ENCODE results near the gene DOK4.

The DOK4 gene

DNA sequence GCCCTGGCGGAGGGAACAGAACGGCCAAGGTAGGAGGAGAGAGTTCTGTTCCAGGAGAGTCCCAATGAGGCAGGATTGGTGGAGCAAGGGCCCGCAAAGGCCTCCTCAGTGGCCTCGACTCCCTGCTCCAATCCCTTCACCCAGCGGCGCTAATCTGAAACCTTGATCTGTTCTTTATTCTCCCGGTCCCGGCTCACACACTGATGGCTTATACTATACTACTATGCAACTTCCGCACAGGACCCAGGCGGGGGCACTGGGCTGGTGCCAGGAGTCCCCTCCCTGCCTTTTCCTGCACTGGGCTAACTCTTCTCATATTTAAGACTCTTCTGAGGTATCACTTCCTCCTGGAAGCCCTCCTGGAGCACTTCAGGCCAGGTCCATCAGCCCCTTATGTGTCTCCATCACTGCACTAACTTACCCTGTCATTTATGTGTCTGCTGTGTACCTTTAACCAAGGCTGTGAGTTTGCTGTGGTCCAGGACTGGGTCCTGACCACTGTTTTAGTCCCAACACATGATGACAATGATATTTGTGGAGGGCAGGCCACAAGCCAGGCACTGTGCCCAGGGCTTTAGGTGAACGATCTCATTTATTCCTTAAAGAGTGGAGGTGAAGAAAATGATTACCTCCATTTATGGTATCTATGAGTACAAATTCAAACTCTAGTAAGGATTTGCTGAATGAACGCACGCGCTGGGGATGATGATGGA is 43.3 kb upstream of the DOK4 start:
- DNase-seq (ENCODE audit: low spot score in 2 of 2) (no peak), ATAC-seq (replicated peaks; ENCODE audit: extremely low read depth, poor library complexity, severe bottlenecking) (no peak)
- peak overlapping the region; percentile 94 for H3K27ac Mint-ChIP-seq (ENCODE audit: low read depth)
- H3K9me3 Mint-ChIP-seq: no peaks in the 10 kb centered on the region
- peaks cover 58% of the 10 kb centered on the region for H3K4me1 Mint-ChIP-seq
- no peaks in the 10 kb centered on the region for H3K27me3 Mint-ChIP-seq
- peak overlapping the region; percentile 75 for H3K4me3 Mint-ChIP-seq
- peaks cover 9% of the 10 kb centered on the region for H3K36me3 Mint-ChIP-seq (ENCODE audit: insufficient read depth)

DNA sequence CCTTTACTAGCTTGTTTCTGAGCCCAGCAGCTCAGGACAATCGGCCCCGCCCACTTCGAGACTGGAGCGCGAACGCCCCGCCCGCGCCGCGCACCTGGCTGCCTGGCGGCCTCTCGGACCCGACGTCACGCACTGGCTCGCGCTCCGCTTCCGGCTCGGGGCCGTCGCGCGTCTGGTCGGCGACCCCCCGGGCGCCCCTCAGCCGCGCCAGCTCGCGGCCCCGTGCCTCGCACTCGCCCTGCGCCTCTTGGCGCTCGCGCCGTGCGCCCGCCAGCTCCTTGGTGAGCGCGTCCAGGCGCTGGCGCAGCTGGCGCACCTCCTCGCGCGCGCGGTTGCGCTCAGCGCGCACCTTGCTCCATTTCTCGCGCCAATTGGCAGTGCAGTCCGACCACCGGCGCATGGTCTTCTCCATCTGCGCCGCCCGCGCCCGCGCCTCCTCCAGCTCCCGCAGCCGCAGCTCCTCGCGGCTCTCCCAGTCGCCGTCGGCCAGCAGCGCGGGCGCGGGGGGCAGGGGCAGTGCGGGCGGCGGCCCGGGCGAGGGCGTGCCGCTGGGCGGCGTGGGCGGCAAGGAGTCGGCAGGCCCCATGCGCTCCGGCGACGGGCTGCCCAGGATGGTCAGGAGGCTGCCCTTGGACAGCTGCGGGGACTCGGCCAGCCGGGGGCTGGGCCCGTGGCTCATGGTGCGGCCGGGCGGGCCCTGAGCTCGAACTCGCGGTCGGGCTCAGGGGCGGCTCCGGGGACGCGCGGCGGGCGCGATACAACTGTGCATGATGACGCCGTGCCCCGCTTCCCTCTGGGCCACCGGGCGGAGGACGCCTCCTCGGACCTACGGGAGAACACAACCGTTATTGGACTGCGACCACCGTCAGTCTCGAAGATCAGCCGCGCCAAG is 42.5 kb upstream of the DOK4 start:
- peaks cover 50% of the 10 kb centered on the region for H3K4me1 Mint-ChIP-seq
- peak overlapping the region; percentile 94 for H3K27ac Mint-ChIP-seq (ENCODE audit: low read depth)
- no peaks in the 10 kb centered on the region for H3K27me3 Mint-ChIP-seq
- DNase-seq (ENCODE audit: low spot score in 2 of 2) (no peak), ATAC-seq (replicated peaks; ENCODE audit: extremely low read depth, poor library complexity, severe bottlenecking) (no peak)
- peaks cover 9% of the 10 kb centered on the region for H3K36me3 Mint-ChIP-seq (ENCODE audit: insufficient read depth)
- H3K4me3 Mint-ChIP-seq: no peak overlapping the region
- no peaks in the 10 kb centered on the region for H3K9me3 Mint-ChIP-seq

GRCh38 chr16:57527610-57528360 is 41.5 kb upstream of the DOK4 start:
- Mint-ChIP-seq H3K27ac (ENCODE audit: low read depth) (no peak overlapping the region), H3K4me1 (peaks cover 41% of the 10 kb centered on the region), H3K4me3 (no peak overlapping the region)

GRCh38 chr16:57527027-57527426 is 40.7 kb upstream of the DOK4 start:
- H3K27ac Mint-ChIP-seq (ENCODE audit: low read depth): no peak overlapping the region
- H3K4me1 Mint-ChIP-seq: peaks cover 34% of the 10 kb centered on the region
- no peak overlapping the region for H3K4me3 Mint-ChIP-seq
- no peaks in the 10 kb centered on the region for H3K9me3 Mint-ChIP-seq
- ATAC-seq (replicated peaks; ENCODE audit: extremely low read depth, poor library complexity, severe bottlenecking): no peak
- H3K36me3 Mint-ChIP-seq (ENCODE audit: insufficient read depth): peaks cover 7% of the 10 kb centered on the region
- no peaks in the 10 kb centered on the region for H3K27me3 Mint-ChIP-seq
- no peak for DNase-seq (ENCODE audit: low spot score in 2 of 2)

More at GRCh38 chr16:57527610-57528360, 41.5 kb upstream of the DOK4 start:
- Mint-ChIP-seq H3K27me3 (no peaks in the 10 kb centered on the region), H3K9me3 (no peaks in the 10 kb centered on the region), H3K36me3 (ENCODE audit: insufficient read depth) (peaks cover 9% of the 10 kb centered on the region)
- DNase-seq (ENCODE audit: low spot score in 2 of 2): no peak
- ATAC-seq (replicated peaks; ENCODE audit: extremely low read depth, poor library complexity, severe bottlenecking): no peak

DNA sequence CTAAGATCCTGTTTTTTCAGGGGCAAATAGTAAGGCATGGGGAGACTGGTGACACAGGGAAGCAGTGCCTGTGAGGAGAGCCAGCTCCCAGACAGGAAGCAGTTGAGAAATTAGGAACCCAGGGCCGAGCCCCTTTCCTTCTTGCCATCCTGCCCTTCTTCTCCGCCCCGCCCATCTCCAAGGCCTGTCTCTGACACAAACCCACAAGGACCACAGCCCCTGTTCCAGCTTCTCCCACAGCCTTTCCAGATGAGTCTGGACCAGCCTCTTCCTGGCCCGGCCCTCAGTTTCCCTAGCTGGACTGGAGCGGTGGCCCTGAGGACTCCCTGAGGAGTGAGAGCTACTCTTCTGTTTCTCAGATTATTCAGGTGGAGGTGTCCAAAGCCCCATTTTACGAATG is 40.2 kb upstream of the DOK4 start:
- no peak for DNase-seq (ENCODE audit: low spot score in 2 of 2)
- Mint-ChIP-seq H3K4me1 (peaks cover 28% of the 10 kb centered on the region), H3K36me3 (ENCODE audit: insufficient read depth) (peaks cover 7% of the 10 kb centered on the region), H3K4me3 (no peak overlapping the region), H3K27ac (ENCODE audit: low read depth) (no peak overlapping the region), H3K27me3 (no peaks in the 10 kb centered on the region), H3K9me3 (no peaks in the 10 kb centered on the region)
- no peak for ATAC-seq (replicated peaks; ENCODE audit: extremely low read depth, poor library complexity, severe bottlenecking)

DNA sequence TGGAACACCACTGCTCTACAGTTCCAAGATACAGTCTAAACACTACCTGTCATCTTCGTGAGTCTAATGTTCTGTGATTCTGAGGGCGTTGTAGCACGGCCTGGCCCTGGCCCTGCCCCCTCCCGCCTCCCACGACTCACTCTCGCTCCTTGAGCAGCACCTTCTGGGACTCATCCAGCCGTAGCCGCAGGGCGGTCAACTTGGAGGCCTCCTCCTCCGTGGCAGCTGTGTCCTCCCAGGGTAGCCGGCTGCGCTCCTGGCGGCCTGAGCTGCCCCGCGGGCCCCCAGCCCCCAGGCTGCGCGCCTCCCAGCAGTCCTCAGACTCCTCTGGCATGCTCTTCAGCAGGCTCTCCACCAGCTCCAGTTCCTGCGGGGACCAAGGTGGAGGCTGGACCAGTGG is 39.5 kb upstream of the DOK4 start:
- Mint-ChIP-seq H3K36me3 (ENCODE audit: insufficient read depth) (peaks cover 7% of the 10 kb centered on the region), H3K27ac (ENCODE audit: low read depth) (no peak overlapping the region), H3K9me3 (no peaks in the 10 kb centered on the region), H3K4me3 (no peak overlapping the region), H3K27me3 (no peaks in the 10 kb centered on the region), H3K4me1 (peaks cover 26% of the 10 kb centered on the region)
- DNase-seq (ENCODE audit: low spot score in 2 of 2) (no peak), ATAC-seq (replicated peaks; ENCODE audit: extremely low read depth, poor library complexity, severe bottlenecking) (no peak)

GRCh38 chr16:57522960-57523359 is 36.7 kb upstream of the DOK4 start:
- H3K9me3 Mint-ChIP-seq: no peaks in the 10 kb centered on the region
- no peak overlapping the region for H3K27ac Mint-ChIP-seq (ENCODE audit: low read depth)
- H3K27me3 Mint-ChIP-seq: no peaks in the 10 kb centered on the region
- no peak overlapping the region for H3K4me3 Mint-ChIP-seq
- ATAC-seq (replicated peaks; ENCODE audit: extremely low read depth, poor library complexity, severe bottlenecking) (no peak), DNase-seq (ENCODE audit: low spot score in 2 of 2) (no peak)
- H3K36me3 Mint-ChIP-seq (ENCODE audit: insufficient read depth): peaks cover 3% of the 10 kb centered on the region
- H3K4me1 Mint-ChIP-seq: peaks cover 16% of the 10 kb centered on the region

DNA sequence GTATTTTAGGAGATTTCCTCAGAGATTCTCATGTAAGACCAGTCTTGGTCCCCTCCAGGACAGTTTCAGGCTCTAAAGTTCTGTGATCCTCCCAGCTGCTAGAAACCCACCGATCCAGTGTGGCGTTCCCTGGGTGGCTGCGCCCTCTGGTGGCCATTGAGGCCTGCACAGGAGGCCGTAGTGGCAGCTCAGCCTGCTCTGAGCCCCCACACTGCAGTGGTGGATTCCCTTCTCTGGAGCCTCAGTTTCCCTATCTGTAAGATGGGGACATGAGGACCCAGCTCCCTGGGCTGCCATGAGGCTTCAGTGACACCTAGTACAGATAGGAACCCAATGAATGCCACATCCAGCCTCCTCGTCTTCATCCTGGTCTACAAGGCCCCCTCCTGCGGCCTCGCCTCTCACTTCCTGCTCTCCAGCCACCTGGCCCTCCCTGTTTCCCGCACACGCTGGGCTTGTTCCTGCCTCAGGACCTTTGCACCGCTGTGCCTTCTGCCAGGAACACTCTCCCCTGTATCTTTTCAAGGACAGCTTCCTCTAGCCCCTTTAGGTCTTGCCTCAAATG is 33.6 kb upstream of the DOK4 start:
- peak; percentile 89 for ATAC-seq (replicated peaks; ENCODE audit: extremely low read depth, poor library complexity, severe bottlenecking)
- peaks cover 10% of the 10 kb centered on the region for H3K36me3 Mint-ChIP-seq (ENCODE audit: insufficient read depth)
- H3K27ac Mint-ChIP-seq (ENCODE audit: low read depth): peak overlapping the region; percentile 52
- no peak overlapping the region for H3K4me3 Mint-ChIP-seq
- H3K4me1 Mint-ChIP-seq: peaks cover 11% of the 10 kb centered on the region
- H3K27me3 Mint-ChIP-seq: no peaks in the 10 kb centered on the region
- H3K9me3 Mint-ChIP-seq: no peaks in the 10 kb centered on the region
- peak; percentile 67 to 73 for DNase-seq (ENCODE audit: low spot score in 2 of 2)

GRCh38 chr16:57518922-57519321 is 32.6 kb upstream of the DOK4 start:
- H3K36me3 Mint-ChIP-seq (ENCODE audit: insufficient read depth): peaks cover 12% of the 10 kb centered on the region
- H3K9me3 Mint-ChIP-seq: no peaks in the 10 kb centered on the region
- H3K27me3 Mint-ChIP-seq: no peaks in the 10 kb centered on the region
- no peak for ATAC-seq (replicated peaks; ENCODE audit: extremely low read depth, poor library complexity, severe bottlenecking)
- no peak overlapping the region for H3K4me3 Mint-ChIP-seq
- peaks cover 11% of the 10 kb centered on the region for H3K4me1 Mint-ChIP-seq
- H3K27ac Mint-ChIP-seq (ENCODE audit: low read depth): peak overlapping the region; percentile 79
- no peak for DNase-seq (ENCODE audit: low spot score in 2 of 2)

DNA sequence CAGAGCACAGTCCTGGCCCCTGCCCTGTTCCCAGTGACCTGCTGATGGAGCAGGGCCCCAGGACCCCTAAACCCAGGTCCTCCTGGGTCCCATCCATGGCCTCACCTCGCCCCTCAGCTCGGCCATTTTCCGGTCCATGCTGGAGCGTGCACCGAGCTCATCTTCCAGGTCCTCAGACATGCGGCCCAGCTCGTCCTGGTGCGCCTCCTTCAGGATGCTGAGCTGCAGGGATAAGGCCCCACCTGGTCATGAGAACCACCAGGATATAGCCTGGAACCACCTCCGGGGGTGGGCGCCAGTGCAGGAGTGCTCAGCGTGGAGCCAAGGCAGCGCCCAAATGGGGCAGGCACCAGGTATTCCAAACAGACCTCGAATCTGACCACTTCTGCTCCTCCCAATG is 32.2 kb upstream of the DOK4 start:
- H3K4me1 Mint-ChIP-seq: peaks cover 11% of the 10 kb centered on the region
- DNase-seq (ENCODE audit: low spot score in 2 of 2) (no peak), ATAC-seq (replicated peaks; ENCODE audit: extremely low read depth, poor library complexity, severe bottlenecking) (no peak)
- H3K27me3 Mint-ChIP-seq: no peaks in the 10 kb centered on the region
- H3K36me3 Mint-ChIP-seq (ENCODE audit: insufficient read depth): peaks cover 12% of the 10 kb centered on the region
- H3K27ac Mint-ChIP-seq (ENCODE audit: low read depth): peak overlapping the region; percentile 79
- H3K9me3 Mint-ChIP-seq: no peaks in the 10 kb centered on the region
- H3K4me3 Mint-ChIP-seq: no peak overlapping the region

DNA sequence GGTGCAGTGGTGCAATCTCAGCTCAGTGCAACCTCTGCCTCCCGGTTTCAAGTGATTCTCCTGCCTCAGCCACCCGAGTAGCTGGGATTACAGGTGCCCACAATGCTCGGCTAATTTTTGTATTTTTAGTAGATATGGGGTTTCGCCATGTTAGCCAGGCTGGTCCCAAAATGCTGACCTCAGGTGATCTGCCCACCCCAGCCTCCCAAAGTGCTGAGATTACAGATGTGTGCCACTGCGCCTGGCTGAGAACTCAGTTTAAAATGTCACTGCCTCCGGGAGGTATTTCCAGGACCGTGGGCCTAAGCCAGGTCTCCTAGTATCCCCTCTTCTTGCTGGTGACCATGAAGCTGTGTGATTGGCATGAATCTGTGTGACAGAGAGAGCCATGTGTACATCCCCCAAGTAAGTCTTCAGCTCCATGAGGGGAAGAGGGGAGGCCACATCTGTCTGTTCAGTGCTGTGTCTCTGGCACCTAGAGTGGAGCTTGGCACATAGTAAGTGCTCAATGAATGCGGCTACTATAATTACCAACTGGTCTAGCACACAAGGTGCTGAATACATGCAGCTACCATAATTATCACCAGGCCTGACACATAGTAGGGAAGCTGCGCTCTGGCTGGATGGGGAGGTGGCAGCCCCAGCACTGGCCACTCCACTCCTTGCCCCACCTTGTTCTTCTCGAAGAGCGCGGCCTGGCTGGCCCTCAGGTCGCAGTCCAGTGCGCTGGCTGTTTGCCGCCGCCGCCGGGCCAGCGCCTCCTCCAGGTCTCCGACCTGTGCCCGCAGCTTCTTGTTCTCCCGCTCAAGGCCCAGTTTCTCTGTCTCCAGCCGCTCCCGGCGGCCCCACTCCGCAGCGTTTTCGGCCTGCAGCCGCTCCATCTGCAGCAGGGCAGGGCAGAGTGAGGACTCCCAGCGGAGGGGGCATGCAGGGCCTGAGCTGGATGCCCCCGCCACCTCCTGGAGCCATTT is 31.4 kb upstream of the DOK4 start:
- Mint-ChIP-seq H3K4me1 (peaks cover 11% of the 10 kb centered on the region), H3K4me3 (no peak overlapping the region), H3K9me3 (no peaks in the 10 kb centered on the region), H3K36me3 (ENCODE audit: insufficient read depth) (peaks cover 13% of the 10 kb centered on the region), H3K27me3 (no peaks in the 10 kb centered on the region), H3K27ac (ENCODE audit: low read depth) (peak overlapping the region; percentile 61)
- no peak for ATAC-seq (replicated peaks; ENCODE audit: extremely low read depth, poor library complexity, severe bottlenecking)
- DNase-seq (ENCODE audit: low spot score in 2 of 2): no peak

Data from central memory CD8-positive, alpha-beta T cell (primary cell).